ENCODE results near the gene C6orf136.

C6orf136 gene

GRCh38 chr6:30643656-30644055 lies 3.3 kb upstream of the C6orf136 start:
- TF ChIP-seq, protein P1, sequence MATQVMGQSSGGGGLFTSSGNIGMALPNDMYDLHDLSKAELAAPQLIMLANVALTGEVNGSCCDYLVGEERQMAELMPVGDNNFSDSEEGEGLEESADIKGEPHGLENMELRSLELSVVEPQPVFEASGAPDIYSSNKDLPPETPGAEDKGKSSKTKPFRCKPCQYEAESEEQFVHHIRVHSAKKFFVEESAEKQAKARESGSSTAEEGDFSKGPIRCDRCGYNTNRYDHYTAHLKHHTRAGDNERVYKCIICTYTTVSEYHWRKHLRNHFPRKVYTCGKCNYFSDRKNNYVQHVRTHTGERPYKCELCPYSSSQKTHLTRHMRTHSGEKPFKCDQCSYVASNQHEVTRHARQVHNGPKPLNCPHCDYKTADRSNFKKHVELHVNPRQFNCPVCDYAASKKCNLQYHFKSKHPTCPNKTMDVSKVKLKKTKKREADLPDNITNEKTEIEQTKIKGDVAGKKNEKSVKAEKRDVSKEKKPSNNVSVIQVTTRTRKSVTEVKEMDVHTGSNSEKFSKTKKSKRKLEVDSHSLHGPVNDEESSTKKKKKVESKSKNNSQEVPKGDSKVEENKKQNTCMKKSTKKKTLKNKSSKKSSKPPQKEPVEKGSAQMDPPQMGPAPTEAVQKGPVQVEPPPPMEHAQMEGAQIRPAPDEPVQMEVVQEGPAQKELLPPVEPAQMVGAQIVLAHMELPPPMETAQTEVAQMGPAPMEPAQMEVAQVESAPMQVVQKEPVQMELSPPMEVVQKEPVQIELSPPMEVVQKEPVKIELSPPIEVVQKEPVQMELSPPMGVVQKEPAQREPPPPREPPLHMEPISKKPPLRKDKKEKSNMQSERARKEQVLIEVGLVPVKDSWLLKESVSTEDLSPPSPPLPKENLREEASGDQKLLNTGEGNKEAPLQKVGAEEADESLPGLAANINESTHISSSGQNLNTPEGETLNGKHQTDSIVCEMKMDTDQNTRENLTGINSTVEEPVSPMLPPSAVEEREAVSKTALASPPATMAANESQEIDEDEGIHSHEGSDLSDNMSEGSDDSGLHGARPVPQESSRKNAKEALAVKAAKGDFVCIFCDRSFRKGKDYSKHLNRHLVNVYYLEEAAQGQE (IDR thresholded peaks at IDR 0.05; ENCODE audit: insufficient read depth in 1 of 2, low read depth in 2 of 2, low read length in 2 of 2), result no peak
- TF ChIP-seq SIN3A (IDR thresholded peaks at IDR 0.05; ENCODE audit: borderline replicate concordance, insufficient read depth, low read length) (no peak), FOXP2 (optimal IDR thresholded peaks at IDR 0.05; ENCODE audit: borderline replicate concordance, extremely low read depth, extremely low read length, insufficient read depth) (no peak), TAF1 (IDR thresholded peaks at IDR 0.05; ENCODE audit: borderline replicate concordance, insufficient read depth, low read length) (no peak), POLR2AphosphoS5 (IDR thresholded peaks at IDR 0.05; ENCODE audit: low read depth, low read length) (no peak)

GRCh38 chr6:30644769-30645168 lies 2.2 kb upstream of the C6orf136 start:
- TF ChIP-seq TAF1 (IDR thresholded peaks at IDR 0.05; ENCODE audit: borderline replicate concordance, insufficient read depth, low read length), result no peak
- TF ChIP-seq SIN3A (IDR thresholded peaks at IDR 0.05; ENCODE audit: borderline replicate concordance, insufficient read depth, low read length), result no peak
- TF ChIP-seq POLR2AphosphoS5 (IDR thresholded peaks at IDR 0.05; ENCODE audit: low read depth, low read length), result no peak
- TF ChIP-seq FOXP2 (optimal IDR thresholded peaks at IDR 0.05; ENCODE audit: borderline replicate concordance, extremely low read depth, extremely low read length, insufficient read depth), result no peak
- TF ChIP-seq, protein P1 (IDR thresholded peaks at IDR 0.05; ENCODE audit: insufficient read depth in 1 of 2, low read depth in 2 of 2, low read length in 2 of 2), result no peak

DNA sequence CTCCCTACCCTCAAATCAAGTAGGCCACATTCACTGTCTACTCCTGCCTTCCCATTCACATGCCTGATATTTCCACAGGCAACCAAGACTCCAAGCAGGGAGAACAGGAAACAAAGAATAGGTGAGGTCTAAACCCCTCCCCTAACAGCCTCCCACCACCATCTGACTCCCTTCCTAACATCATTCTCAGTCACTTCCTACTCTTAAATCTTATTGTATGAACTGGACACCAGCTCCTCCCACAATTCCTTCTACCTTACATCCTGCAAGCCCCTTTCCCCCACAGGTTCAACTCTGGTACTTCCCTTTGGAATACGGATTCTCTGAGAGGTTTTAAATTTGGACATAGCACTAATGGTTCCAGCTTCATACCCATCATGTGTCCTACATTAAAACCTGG lies 944 bp upstream of the C6orf136 start:
- TF ChIP-seq FOXP2 (optimal IDR thresholded peaks at IDR 0.05; ENCODE audit: borderline replicate concordance, extremely low read depth, extremely low read length, insufficient read depth), result no peak
- no peak for TF ChIP-seq TAF1 (IDR thresholded peaks at IDR 0.05; ENCODE audit: borderline replicate concordance, insufficient read depth, low read length)
- TF ChIP-seq, protein P1 (IDR thresholded peaks at IDR 0.05; ENCODE audit: insufficient read depth in 1 of 2, low read depth in 2 of 2, low read length in 2 of 2), result no peak
- TF ChIP-seq POLR2AphosphoS5 (IDR thresholded peaks at IDR 0.05; ENCODE audit: low read depth, low read length), result no peak
- TF ChIP-seq SIN3A (IDR thresholded peaks at IDR 0.05; ENCODE audit: borderline replicate concordance, insufficient read depth, low read length), result no peak

DNA sequence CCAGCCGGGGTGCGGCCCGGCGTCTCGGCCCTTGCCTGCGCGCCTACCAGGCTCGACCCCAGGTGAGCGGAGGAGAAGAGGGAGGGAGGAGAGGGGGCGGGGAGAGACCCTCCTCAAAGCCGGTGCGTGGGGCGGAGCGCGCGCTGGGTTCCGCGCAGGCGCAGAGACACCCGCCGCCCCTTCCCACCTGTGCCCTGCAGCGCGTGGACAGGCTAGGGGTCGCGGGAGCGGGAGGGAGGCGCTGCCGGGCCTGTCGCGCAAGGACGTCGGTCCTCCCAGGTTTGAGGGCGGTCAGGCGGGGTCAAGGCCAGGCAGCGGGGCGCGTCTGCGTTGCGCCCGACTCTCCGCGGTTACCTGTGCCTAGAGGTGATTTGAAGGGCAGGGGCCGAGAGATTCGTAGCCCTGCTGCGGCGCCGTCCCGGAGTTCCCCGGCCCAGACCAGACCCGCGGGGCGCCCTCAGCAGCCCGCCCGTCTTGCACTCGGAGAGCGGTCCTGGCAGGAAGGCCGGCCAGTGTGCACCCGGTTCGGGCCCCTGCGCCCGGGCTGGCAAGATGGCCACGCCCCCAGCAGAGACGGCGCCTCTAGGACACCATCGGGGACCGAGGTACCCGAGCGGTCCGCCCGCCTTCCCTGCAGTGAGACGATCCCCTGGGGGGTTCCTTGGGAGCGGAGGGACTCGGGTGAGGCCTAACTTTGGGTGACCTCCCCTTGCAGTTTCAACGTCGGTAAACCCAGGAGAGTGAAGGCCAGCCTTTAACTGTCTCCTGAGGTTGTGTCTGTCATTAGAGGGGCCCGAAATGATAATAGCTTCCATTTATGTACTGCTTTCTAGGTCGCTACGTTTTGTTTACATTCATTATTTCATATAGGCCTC lies 546 bp downstream of the C6orf136 start:
- TF ChIP-seq, protein P1 (IDR thresholded peaks at IDR 0.05; ENCODE audit: insufficient read depth in 1 of 2, low read depth in 2 of 2, low read length in 2 of 2), result no peak
- TF ChIP-seq TAF1 (IDR thresholded peaks at IDR 0.05; ENCODE audit: borderline replicate concordance, insufficient read depth, low read length) (peak; percentile 66; the same call in 1 of the 2 replicates), SIN3A (IDR thresholded peaks at IDR 0.05; ENCODE audit: borderline replicate concordance, insufficient read depth, low read length) (no peak), FOXP2 (optimal IDR thresholded peaks at IDR 0.05; ENCODE audit: borderline replicate concordance, extremely low read depth, extremely low read length, insufficient read depth) (peak; percentile 60), POLR2AphosphoS5 (IDR thresholded peaks at IDR 0.05; ENCODE audit: low read depth, low read length) (peak; percentile 82)

Measured in PFSK-1 (cell line).